Activated T-cell treated with anti-CD3 and anti-CD28 coated beads for 24 hours (primary cell): Measurements from ENCODE around the gene APOBEC3F.

Experiments
- DNase-seq: peaks from one replicate; pipeline ENCODE4 v3.0.0-alpha.2; 2020; ENCODE audit warnings: low read depth

Gene APOBEC3F

GRCh38 chr22:39092111-39092862 lies 51.6 kb downstream of the APOBEC3F start:
- no peak for DNase-seq

GRCh38 chr22:39094717-39095389 lies 54.2 kb downstream of the APOBEC3F start:
- no peak for DNase-seq

GRCh38 chr22:39095971-39096370 lies 55.3 kb downstream of the APOBEC3F start:
- DNase-seq: no peak

- DNase-seq: no peak
These were observed 56.7 kb downstream of the APOBEC3F start, which contains the start of gene APOBEC3H for GRCh38 chr22:39097098-39098020. TSS of gene APOBEC3H (plus strand) at chr22:39097244. CDS start at chr22:39100279, 3,035 bp downstream.

- DNase-seq: no peak
These were observed 57.4 kb downstream of the APOBEC3F start for GRCh38 chr22:39098026-39098425.

GRCh38 chr22:39098576-39098975 lies 57.9 kb downstream of the APOBEC3F start:
- no peak for DNase-seq

GRCh38 chr22:39101226-39101625 lies 60.6 kb downstream of the APOBEC3F start:
- DNase-seq: no peak

GRCh38 chr22:39103431-39103830 lies 62.8 kb downstream of the APOBEC3F start:
- DNase-seq: no peak
